GM18498 (cell line): ENCODE results near the gene SLC38A6.
"Not testable (repeated sequence)": the region's sequence is repeated elsewhere in the genome, so short reads cannot be mapped to it uniquely, and the experiment has no call there.

Experiments used
- ATAC-seq: cut with Tn5 transposase; IDR thresholded peaks from one replicate; pipeline ENCODE4 v1.9.1; 2021; ENCODE audit warnings: mild to moderate bottlenecking, moderate library complexity; ENCODE audit not compliant: unreplicated experiment

The SLC38A6 gene

GRCh38 chr14:61048640-61049039 is 67.6 kb downstream of the SLC38A6 start:
- no peak for ATAC-seq

DNA sequence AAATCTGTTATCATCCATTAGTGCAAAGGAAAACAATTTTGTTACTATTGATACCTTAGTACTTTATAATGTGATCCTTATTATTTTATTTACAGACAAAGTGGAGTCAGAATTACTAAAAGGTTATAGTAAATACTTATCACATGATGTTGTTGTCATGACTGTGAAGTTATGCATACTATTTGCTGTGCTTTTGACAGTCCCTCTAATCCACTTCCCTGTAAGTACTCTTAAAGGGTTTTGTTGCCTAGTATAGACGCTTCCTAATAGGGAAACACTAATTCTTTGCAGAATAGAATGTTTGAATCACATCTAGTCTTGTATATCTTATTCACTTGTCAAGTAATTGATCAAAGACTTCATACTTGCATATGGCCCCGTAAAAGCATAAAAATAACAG is 69.4 kb downstream of the SLC38A6 start:
- no peak for ATAC-seq

GRCh38 chr14:61051051-61051450 is 70.0 kb downstream of the SLC38A6 start:
- ATAC-seq = no peak

DNA sequence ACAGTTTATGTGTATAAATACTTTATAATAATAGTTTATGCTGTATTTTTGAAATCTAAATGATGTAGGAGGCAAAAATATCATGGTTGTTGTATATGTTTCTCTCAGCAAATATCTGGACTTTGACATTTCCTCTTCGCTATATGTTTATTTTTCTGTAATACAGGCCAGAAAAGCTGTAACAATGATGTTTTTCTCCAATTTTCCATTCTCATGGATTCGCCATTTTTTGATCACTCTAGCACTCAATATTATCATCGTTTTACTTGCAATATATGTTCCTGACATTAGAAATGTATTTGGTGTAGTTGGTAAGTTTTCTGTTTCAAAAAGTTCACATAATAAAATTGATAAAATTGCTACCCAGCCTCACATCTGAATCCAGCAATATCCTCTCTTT is 70.6 kb downstream of the SLC38A6 start:
- ATAC-seq = no peak

DNA sequence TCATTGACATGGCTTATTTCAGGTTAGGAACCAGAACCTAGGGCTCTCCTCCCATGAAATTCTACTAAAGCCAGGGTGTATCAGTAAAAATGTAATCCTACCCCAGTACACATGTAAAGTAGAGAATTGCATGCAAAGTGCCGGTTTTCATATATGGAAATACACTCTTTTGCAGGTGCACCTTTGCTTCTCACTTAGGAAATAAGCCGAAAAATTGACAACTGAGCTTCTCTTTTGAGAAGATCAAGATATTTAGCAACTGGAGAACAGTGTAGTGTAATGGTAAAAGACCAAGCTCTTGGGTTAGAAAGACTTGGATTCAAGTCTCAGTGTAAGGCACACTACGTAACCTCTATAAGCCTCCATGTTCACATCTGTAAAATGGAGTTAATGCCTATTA is 82.4 kb downstream of the SLC38A6 start:
- ATAC-seq = no peak

DNA sequence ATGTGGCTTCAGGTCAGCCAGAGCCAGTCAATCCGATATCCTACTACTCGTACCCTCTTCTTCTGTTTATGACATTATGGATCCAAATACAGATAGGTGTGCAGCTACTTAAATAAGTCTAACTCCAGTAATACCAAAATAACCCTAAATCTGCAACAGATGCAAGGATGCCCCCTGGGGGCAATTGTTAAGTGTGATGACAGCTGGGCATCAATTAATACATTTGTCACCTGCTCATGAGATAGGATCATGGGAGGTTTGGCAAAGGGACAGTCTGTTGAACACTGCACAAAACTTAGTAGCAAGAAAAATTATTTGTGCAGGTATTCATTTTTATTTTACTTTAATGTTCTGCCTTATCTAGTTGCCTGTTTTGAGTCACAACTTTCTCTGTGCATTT is 83.2 kb downstream of the SLC38A6 start:
- ATAC-seq = no peak

- no peak for ATAC-seq
Measured at GRCh38 chr14:61064856-61065255, 83.8 kb downstream of the SLC38A6 start.

- ATAC-seq = no peak
Measured at GRCh38 chr14:61065656-61066055, 84.6 kb downstream of the SLC38A6 start.

DNA sequence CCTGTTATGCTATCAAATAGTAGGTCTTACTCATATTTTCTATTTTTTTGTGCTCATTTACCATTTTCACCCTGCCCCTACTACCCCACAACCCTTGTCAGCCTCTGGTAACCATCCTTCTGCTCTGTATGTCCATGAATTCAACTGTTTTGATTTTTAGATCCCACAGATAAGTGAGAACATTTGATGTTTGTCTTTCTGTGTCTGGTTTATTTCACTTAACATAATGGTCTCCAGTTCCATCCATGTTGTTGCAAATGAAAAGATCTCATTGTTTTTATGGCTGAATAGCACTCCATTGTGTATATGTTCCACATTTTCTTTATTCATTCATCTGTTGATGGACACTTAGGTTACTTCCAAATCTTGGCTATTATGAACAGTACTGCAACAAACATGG is 91.4 kb downstream of the SLC38A6 start:
- not testable (repeated sequence) for ATAC-seq

GRCh38 chr14:61074852-61075251 is 93.8 kb downstream of the SLC38A6 start:
- no peak for ATAC-seq

GRCh38 chr14:61076556-61076955 is 95.5 kb downstream of the SLC38A6 start:
- no peak for ATAC-seq

DNA sequence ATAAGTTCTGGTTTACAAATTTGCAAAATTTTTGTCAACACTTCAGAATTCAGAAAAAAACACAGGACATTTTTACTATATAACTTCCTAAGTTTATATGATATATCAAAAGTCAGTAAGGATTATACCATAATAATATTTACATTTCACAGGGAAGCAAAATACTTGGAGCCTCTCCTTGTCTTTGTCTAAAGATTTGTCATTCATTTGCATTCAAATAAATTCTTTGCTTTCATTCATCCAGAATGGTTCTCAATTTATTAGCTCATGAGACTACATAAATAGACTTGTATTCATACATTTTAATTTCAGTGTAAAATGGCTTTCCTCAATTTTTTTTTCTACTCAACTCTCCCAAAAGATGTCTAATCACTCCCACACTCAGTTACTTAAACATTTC is 96.4 kb downstream of the SLC38A6 start:
- ATAC-seq = no peak

- no peak for ATAC-seq
Measured at GRCh38 chr14:61077951-61078720, 97.1 kb downstream of the SLC38A6 start.

DNA sequence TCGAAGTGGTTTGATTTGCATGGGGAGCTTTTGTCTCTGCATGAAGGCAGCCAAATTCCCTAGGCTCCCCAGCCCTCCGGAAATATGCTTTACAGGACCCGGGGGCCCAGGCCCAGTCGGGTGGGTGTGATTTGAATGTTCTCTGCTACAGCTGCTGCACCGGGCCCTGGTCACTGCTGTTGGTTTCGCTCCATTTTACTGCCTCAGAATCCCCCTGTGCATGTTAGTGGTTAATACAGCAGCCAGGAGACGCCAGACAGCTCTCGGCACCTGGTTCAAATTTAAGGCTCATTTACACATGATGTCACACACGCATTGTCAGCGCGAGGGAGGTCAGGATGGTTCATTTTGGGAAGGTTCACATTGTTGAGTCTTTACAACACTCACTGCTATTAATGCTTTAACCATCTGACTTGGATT is 99.6 kb downstream of the SLC38A6 start:
- ATAC-seq = peak; percentile 62

DNA sequence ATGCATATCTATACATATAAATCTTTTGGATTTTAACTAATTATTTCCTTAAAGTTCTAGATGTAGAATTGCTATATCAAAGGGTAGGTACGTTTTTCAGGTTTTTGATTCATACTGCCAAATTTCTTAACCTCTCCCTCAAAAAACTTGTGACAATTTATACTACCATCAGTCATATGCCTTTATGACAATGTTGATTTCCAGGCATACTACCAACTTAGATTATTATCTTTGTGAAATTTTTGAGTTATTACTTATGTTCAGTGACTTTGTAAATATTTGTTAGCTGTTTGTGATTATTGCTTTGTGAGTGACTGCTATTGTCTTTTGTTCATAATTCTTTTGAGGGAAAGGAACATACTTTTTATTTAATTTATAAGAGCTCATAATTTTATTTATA is 107.0 kb downstream of the SLC38A6 start:
- ATAC-seq = no peak

- no peak for ATAC-seq
Measured at GRCh38 chr14:61089126-61089750, 108.2 kb downstream of the SLC38A6 start.

- peak; percentile 47 for ATAC-seq
Measured at GRCh38 chr14:61090432-61091216, 109.6 kb downstream of the SLC38A6 start.

DNA sequence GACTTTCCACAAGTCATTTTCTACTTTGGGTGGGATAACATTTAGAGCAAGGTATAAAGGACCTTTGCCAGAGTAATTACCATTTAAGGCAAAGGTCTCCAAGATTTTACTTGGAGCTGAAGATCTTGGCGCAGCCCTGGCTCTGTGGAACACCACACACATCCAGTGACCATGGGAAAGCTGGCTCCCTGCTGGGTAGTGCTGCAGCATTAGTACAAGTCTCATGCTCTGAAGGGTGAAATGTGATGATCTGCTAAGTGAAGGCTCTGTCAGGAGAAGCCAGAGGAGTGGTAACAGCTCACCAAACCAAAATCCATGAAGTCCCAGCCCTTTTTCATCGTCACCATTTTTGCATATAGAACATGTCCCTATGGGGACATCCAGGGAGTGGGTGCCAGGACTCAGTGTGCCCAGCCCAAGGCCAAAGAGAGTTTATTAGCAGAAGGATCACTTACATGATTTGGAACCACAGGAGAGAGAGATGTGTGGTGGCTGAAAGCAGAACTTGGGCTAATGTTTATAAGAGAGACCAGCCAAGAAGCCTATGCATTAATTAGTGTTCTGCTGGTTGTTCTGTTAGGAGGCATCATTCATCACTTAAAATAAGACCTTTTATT is 110.7 kb downstream of the SLC38A6 start:
- ATAC-seq = no peak

- ATAC-seq = not testable (repeated sequence)
Measured at GRCh38 chr14:61098096-61098495, 117.1 kb downstream of the SLC38A6 start.

DNA sequence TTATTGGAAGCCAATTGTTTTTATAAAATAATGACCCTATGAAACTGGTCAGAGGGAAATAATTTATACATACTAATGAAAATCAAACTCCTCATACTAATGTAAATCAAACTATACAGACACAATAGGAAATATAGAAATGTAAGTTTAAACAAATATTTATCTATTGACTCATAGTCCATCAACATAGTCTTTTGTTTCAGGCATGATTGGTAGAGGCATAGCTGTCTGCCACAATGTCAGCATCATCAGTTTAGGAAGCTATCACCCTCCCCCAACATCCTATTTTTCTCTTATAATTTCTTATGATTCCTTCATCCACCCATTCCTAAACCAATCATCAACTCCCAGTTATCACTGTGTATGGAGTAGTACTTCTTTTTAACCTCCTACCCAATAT is 117.7 kb downstream of the SLC38A6 start:
- no peak for ATAC-seq

- no peak for ATAC-seq
Measured at GRCh38 chr14:61099216-61099835, 118.3 kb downstream of the SLC38A6 start.
